Measurements from ENCODE around the gene DISP3. TPM values are rescaled to one million over a fixed set of nuclear protein-coding genes. Genes with fewer than 3 reads are reported as not detected.

Gene DISP3
- total and polyA plus RNA-seq, 9 of the 15 experiments (the other 6 are each of a cell fraction or from before 2014, with no cell fraction given), result 0.03 to 0.19 (median 0.15) TPM; not detected in 5

GRCh38 chr1:11479375-11479979 is 522 bp downstream of the DISP3 start (continued):
- TF ChIP-seq E4F1 (CRISPR knock-in tag; IDR thresholded peaks at IDR 0.05; ENCODE audit: borderline replicate concordance), result no peak
- TF ChIP-seq, protein P1, sequence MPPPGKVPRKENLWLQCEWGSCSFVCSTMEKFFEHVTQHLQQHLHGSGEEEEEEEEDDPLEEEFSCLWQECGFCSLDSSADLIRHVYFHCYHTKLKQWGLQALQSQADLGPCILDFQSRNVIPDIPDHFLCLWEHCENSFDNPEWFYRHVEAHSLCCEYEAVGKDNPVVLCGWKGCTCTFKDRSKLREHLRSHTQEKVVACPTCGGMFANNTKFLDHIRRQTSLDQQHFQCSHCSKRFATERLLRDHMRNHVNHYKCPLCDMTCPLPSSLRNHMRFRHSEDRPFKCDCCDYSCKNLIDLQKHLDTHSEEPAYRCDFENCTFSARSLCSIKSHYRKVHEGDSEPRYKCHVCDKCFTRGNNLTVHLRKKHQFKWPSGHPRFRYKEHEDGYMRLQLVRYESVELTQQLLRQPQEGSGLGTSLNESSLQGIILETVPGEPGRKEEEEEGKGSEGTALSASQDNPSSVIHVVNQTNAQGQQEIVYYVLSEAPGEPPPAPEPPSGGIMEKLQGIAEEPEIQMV (tag; conservative IDR thresholded peaks at IDR 0.05; ENCODE audit: low read depth), result 0 out of 2 replicates have a peak, but pooled peaks have one; percentile 38
- TF ChIP-seq KDM5B (IDR thresholded peaks at IDR 0.05; ENCODE audit: insufficient replicate concordance, low read depth, low read length), result peak; percentile 12
- no peak for TF ChIP-seq E2F5 (CRISPR knock-in tag; IDR thresholded peaks at IDR 0.05)
- TF ChIP-seq, protein P2, sequence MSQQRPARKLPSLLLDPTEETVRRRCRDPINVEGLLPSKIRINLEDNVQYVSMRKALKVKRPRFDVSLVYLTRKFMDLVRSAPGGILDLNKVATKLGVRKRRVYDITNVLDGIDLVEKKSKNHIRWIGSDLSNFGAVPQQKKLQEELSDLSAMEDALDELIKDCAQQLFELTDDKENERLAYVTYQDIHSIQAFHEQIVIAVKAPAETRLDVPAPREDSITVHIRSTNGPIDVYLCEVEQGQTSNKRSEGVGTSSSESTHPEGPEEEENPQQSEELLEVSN (IDR thresholded peaks at IDR 0.05; ENCODE audit: borderline replicate concordance in 1 of 2, extremely low read depth in 1 of 2, insufficient read depth in 1 of 2, insufficient read length in 1 of 2, low read depth in 1 of 2, low read length in 1 of 2, poor library complexity in 1 of 2, severe bottlenecking in 1 of 2), result peak in 1 of 2 experiments; percentile 2
- no peak for TF ChIP-seq CHAMP1 (IDR thresholded peaks at IDR 0.05)
